ENCODE results near the gene AADAC.

The AADAC gene

DNA sequence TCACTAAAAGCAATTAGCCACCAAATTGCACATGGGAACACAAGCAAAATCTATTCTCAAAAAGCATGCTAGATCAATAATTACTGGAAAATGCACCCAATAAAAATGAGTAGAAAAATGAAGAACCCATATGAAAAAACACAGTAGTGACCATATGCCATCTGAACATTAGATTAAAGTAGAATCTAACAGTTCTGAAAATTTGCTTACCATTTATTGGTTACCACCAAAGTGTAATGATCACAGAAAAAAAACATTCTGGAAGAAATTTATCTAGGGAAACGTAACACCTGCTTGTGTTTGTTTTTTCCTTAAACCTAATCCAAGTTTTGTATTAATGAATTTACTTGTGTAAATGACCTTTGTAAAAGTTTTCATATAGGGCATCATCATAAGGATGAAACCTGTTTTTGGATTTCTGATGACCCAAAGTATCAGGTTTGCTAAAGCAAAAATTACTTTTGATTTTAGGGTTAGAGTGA lies 37.6 kb upstream of the AADAC start:
- no peak for TF ChIP-seq EZH2phosphoT487 (IDR thresholded peaks at IDR 0.05; ENCODE audit: borderline replicate concordance, low read length)
- TF ChIP-seq, protein P1, sequence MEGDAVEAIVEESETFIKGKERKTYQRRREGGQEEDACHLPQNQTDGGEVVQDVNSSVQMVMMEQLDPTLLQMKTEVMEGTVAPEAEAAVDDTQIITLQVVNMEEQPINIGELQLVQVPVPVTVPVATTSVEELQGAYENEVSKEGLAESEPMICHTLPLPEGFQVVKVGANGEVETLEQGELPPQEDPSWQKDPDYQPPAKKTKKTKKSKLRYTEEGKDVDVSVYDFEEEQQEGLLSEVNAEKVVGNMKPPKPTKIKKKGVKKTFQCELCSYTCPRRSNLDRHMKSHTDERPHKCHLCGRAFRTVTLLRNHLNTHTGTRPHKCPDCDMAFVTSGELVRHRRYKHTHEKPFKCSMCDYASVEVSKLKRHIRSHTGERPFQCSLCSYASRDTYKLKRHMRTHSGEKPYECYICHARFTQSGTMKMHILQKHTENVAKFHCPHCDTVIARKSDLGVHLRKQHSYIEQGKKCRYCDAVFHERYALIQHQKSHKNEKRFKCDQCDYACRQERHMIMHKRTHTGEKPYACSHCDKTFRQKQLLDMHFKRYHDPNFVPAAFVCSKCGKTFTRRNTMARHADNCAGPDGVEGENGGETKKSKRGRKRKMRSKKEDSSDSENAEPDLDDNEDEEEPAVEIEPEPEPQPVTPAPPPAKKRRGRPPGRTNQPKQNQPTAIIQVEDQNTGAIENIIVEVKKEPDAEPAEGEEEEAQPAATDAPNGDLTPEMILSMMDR (IDR thresholded peaks at IDR 0.05; ENCODE audit: low read depth, low read length, poor library complexity, severe bottlenecking), result no peak
- no peaks in the 10 kb centered on the region for H3K4me1 ChIP-seq (ENCODE audit: control insufficient read depth, low read length)
- H3K4me2 ChIP-seq (ENCODE audit: low read length), result no peak overlapping the region
- no peaks in the 10 kb centered on the region for H3K27me3 ChIP-seq (ENCODE audit: control insufficient read depth, low read length)
- no peak overlapping the region for H3K4me3 ChIP-seq (ENCODE audit: low read length)
- H3F3A ChIP-seq (ENCODE audit: control insufficient read depth, insufficient read depth), result no peaks in the 10 kb centered on the region
- H3K36me3 ChIP-seq (ENCODE audit: control insufficient read depth, low read length), result no peaks in the 10 kb centered on the region
- no peak overlapping the region for H3K27ac ChIP-seq (ENCODE audit: low read depth, low read length)
- no peaks in the 10 kb centered on the region for H3K9me3 ChIP-seq (ENCODE audit: control insufficient read depth, insufficient read depth, low read length)
- H3K9me2 ChIP-seq (replicated peaks; ENCODE audit: control insufficient read depth, low read length), result no peaks in the 10 kb centered on the region
- H4K20me1 ChIP-seq (ENCODE audit: control insufficient read depth, insufficient read depth, low read depth, low read length), result no peaks in the 10 kb centered on the region
- no peaks in the 10 kb centered on the region for H3K79me2 ChIP-seq (ENCODE audit: control insufficient read depth, low read length)

DNA sequence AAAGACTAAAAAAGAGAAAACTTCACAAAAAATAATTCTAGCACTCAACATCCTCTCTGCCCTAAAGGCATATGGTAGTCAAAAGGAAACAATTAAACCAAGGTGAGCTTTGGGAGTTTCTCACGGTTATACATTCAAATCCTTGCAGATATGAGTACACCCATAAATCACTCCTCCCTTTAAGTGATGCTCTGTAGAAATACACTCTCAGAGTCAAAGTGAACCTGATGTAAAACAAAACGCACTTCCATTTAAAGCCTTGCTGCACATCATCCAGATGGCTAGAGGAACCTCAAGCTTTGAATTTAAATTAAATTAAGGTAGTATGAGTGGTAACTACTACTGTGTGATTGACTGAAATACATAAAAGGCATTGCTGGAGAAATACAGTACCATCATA lies 36.0 kb upstream of the AADAC start:
- H3K9me2 ChIP-seq (replicated peaks; ENCODE audit: control insufficient read depth, low read length), result no peaks in the 10 kb centered on the region
- no peaks in the 10 kb centered on the region for H3K27me3 ChIP-seq (ENCODE audit: control insufficient read depth, low read length)
- no peaks in the 10 kb centered on the region for H4K20me1 ChIP-seq (ENCODE audit: control insufficient read depth, insufficient read depth, low read depth, low read length)
- H3K4me1 ChIP-seq (ENCODE audit: control insufficient read depth, low read length), result no peaks in the 10 kb centered on the region
- H3K27ac ChIP-seq (ENCODE audit: low read depth, low read length), result no peak overlapping the region
- no peaks in the 10 kb centered on the region for H3K36me3 ChIP-seq (ENCODE audit: control insufficient read depth, low read length)
- H3K79me2 ChIP-seq (ENCODE audit: control insufficient read depth, low read length), result no peaks in the 10 kb centered on the region
- no peaks in the 10 kb centered on the region for H3K9me3 ChIP-seq (ENCODE audit: control insufficient read depth, insufficient read depth, low read length)
- no peak overlapping the region for H3K4me2 ChIP-seq (ENCODE audit: low read length)
- H3K4me3 ChIP-seq (ENCODE audit: low read length), result no peak overlapping the region
- TF ChIP-seq EZH2phosphoT487 (IDR thresholded peaks at IDR 0.05; ENCODE audit: borderline replicate concordance, low read length), result no peak
- TF ChIP-seq, protein P1 (IDR thresholded peaks at IDR 0.05; ENCODE audit: low read depth, low read length, poor library complexity, severe bottlenecking), result no peak
- H3F3A ChIP-seq (ENCODE audit: control insufficient read depth, insufficient read depth), result no peaks in the 10 kb centered on the region

DNA sequence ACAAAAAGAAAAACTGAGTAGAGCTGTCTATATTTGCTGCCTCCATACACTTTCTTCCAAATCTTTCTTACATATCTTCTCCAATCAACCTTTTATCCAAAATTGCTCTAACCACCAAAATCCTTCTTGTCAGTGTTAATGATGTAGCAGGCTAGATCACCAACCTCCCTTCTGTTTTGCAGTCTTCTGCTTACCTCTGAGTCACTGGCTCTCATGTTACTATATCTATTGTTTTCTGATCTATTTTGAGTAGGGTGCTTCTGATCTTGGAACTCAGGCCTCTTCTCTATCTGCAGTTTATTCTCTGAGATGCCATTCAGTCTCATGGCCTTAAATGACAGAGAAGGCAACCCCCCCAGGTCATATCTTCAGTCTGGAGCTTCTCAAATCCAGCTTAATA lies 26.3 kb upstream of the AADAC start:
- H3K4me3 ChIP-seq (ENCODE audit: low read length), result no peak overlapping the region
- H3K9me3 ChIP-seq (ENCODE audit: control insufficient read depth, insufficient read depth, low read length), result no peaks in the 10 kb centered on the region
- no peak overlapping the region for H3K27ac ChIP-seq (ENCODE audit: low read depth, low read length)
- no peaks in the 10 kb centered on the region for H3K36me3 ChIP-seq (ENCODE audit: control insufficient read depth, low read length)
- no peaks in the 10 kb centered on the region for H3F3A ChIP-seq (ENCODE audit: control insufficient read depth, insufficient read depth)
- TF ChIP-seq, protein P1 (IDR thresholded peaks at IDR 0.05; ENCODE audit: low read depth, low read length, poor library complexity, severe bottlenecking), result no peak
- no peak for TF ChIP-seq EZH2phosphoT487 (IDR thresholded peaks at IDR 0.05; ENCODE audit: borderline replicate concordance, low read length)
- no peaks in the 10 kb centered on the region for H4K20me1 ChIP-seq (ENCODE audit: control insufficient read depth, insufficient read depth, low read depth, low read length)
- no peaks in the 10 kb centered on the region for H3K9me2 ChIP-seq (replicated peaks; ENCODE audit: control insufficient read depth, low read length)
- no peak overlapping the region for H3K4me2 ChIP-seq (ENCODE audit: low read length)
- no peaks in the 10 kb centered on the region for H3K79me2 ChIP-seq (ENCODE audit: control insufficient read depth, low read length)
- no peaks in the 10 kb centered on the region for H3K27me3 ChIP-seq (ENCODE audit: control insufficient read depth, low read length)
- H3K4me1 ChIP-seq (ENCODE audit: control insufficient read depth, low read length), result no peaks in the 10 kb centered on the region
